ENCODE results near the gene U2AF1L4.

DNA sequence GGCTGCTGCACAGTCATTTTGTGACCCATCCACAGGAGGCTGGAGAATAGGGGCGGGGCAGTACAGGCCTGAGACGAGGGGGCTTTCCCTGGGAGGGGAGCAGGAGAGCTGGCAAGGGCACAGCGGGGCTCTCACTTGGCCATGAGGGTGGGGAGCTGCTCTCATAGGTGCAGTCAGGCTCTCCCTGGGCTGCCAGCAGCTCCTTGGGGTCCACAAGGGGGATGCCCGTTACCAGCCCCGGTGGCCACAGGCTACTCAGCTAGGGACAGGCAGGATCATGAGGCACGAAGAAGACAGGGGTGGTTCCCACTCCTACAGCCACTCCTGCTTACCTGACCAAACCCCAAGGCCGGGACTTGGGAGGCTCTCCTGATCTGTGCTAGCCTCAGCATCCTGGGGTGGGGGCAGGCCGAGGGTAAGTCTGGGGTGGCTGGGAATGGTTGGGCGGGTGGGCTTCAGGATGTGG lies 46.6 kb upstream of the U2AF1L4 start:
- TF ChIP-seq, protein P1, sequence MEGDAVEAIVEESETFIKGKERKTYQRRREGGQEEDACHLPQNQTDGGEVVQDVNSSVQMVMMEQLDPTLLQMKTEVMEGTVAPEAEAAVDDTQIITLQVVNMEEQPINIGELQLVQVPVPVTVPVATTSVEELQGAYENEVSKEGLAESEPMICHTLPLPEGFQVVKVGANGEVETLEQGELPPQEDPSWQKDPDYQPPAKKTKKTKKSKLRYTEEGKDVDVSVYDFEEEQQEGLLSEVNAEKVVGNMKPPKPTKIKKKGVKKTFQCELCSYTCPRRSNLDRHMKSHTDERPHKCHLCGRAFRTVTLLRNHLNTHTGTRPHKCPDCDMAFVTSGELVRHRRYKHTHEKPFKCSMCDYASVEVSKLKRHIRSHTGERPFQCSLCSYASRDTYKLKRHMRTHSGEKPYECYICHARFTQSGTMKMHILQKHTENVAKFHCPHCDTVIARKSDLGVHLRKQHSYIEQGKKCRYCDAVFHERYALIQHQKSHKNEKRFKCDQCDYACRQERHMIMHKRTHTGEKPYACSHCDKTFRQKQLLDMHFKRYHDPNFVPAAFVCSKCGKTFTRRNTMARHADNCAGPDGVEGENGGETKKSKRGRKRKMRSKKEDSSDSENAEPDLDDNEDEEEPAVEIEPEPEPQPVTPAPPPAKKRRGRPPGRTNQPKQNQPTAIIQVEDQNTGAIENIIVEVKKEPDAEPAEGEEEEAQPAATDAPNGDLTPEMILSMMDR (IDR thresholded peaks at IDR 0.05), result no peak
- TF ChIP-seq POLR2A (IDR thresholded peaks at IDR 0.05), result no peak
